Hepatocyte (in vitro differentiated cells): ENCODE data around the gene MYH7B.

Experiments
- CTCF ChIP-seq: fragments of 200-600 bp; sonication (generic); IDR thresholded peaks from 2 replicates; pipeline ENCODE4 v1.5.1; 2016; ENCODE audit warnings: antibody characterized with exemption, mild to moderate bottlenecking; ENCODE audit not compliant: poor library complexity
- EZH2 ChIP-seq: fragments of 200-600 bp; sonication (generic); IDR thresholded peaks from 2 replicates; pipeline ENCODE4 v1.6.1; 2016; ENCODE audit warnings: antibody characterized with exemption, mild to moderate bottlenecking, borderline replicate concordance
- EZH2phosphoT487 ChIP-seq: fragments of 200-600 bp; sonication (generic); IDR thresholded peaks from one replicate; pipeline ENCODE4 v1.6.1; 2018; ENCODE audit warnings: antibody characterized with exemption, mild to moderate bottlenecking, low read depth, moderate library complexity; ENCODE audit not compliant: unreplicated experiment, severe bottlenecking

- TF ChIP-seq EZH2phosphoT487 (no peak), CTCF (no peak), EZH2 (no peak)
Measured at GRCh38 chr20:34997774-34998173, 42.1 kb downstream of the MYH7B start.
